ENCODE measurements around the gene CLK2. TPM values are rescaled to one million over a fixed set of nuclear protein-coding genes. Genes with fewer than 3 reads are reported as not detected.
A peak's percentile ranks its signal among the peaks of the same experiment; 100 is the strongest.
"Not testable (repeated sequence)": the region's sequence is repeated elsewhere in the genome, so short reads cannot be mapped to it uniquely, and the experiment has no call there.

CLK2 gene
- total and polyA plus RNA-seq, 2 donors (not counting 1 experiment from before 2014, with no cell fraction given): 26.8 to 34.0 TPM

- peak overlapping the region; percentile 40 to 81 (median 63) for H3K4me3 ChIP-seq (replicated peaks in 1 of 4; ENCODE audit: control extremely low read depth in 1 of 4, insufficient read depth in 1 of 4, low read depth in 3 of 4, low read length in 4 of 4)
- H3K27ac ChIP-seq (ENCODE audit: insufficient read depth, low read length): peak overlapping the region; percentile 93
- peak overlapping the region; percentile 94 for H2AFZ ChIP-seq (ENCODE audit: low read length)
- peaks cover 11% of the 10 kb centered on the region for H3K79me2 ChIP-seq (ENCODE audit: control insufficient read depth, insufficient read depth, low read length)
- peak; percentile 97 to 99 for DNase-seq (ENCODE audit: low read depth in 2 of 2)
- H3K4me2 ChIP-seq (ENCODE audit: extremely low read depth, insufficient read depth, low read length): peak overlapping the region; percentile 81
- H3K27me3 ChIP-seq (ENCODE audit: control insufficient read depth, insufficient read depth, low read length): no peaks in the 10 kb centered on the region
- H3K9ac ChIP-seq (ENCODE audit: insufficient read depth, low read length): peak overlapping the region; percentile 67
- H4K20me1 ChIP-seq (ENCODE audit: control insufficient read depth, extremely low read depth, insufficient read depth, low read length): no peaks in the 10 kb centered on the region
- H3K36me3 ChIP-seq (ENCODE audit: control insufficient read depth, insufficient read depth, low read length): no peaks in the 10 kb centered on the region
- no peaks in the 10 kb centered on the region for H3K9me3 ChIP-seq (ENCODE audit: control insufficient read depth, insufficient read depth, low read depth, low read length)
- TF ChIP-seq CTCF (conservative IDR thresholded peaks at IDR 0.05 in 1 of 2, IDR thresholded peaks at IDR 0.05 in 1 of 2; ENCODE audit: low read depth in 1 of 2, low read length in 2 of 2) (no peak), EZH2 (IDR thresholded peaks at IDR 0.05; ENCODE audit: low read length, missing control alignments) (no peak)
- H3K4me1 ChIP-seq (ENCODE audit: control insufficient read depth, extremely low read depth, insufficient read depth, low read length): peaks cover 18% of the 10 kb centered on the region
Observed at GRCh38 chr1:155227261-155228095, 45.8 kb downstream of the CLK2 start.

GRCh38 chr1:155226910-155227260 lies 46.4 kb downstream of the CLK2 start:
- peaks cover 18% of the 10 kb centered on the region for H3K4me1 ChIP-seq (ENCODE audit: control insufficient read depth, extremely low read depth, insufficient read depth, low read length)
- peak; percentile 35 to 37 for DNase-seq (ENCODE audit: low read depth in 2 of 2)
- H3K27ac ChIP-seq (ENCODE audit: insufficient read depth, low read length): peak overlapping the region; percentile 86
- peak overlapping the region; percentile 67 for H3K9ac ChIP-seq (ENCODE audit: insufficient read depth, low read length)
- H3K4me3 ChIP-seq (replicated peaks in 1 of 4; ENCODE audit: control extremely low read depth in 1 of 4, insufficient read depth in 1 of 4, low read depth in 3 of 4, low read length in 4 of 4): peak overlapping the region; percentile 40 to 81 (median 63)
- H3K9me3 ChIP-seq (ENCODE audit: control insufficient read depth, insufficient read depth, low read depth, low read length): no peaks in the 10 kb centered on the region
- TF ChIP-seq EZH2 (IDR thresholded peaks at IDR 0.05; ENCODE audit: low read length, missing control alignments): no peak
- TF ChIP-seq CTCF (conservative IDR thresholded peaks at IDR 0.05 in 1 of 2, IDR thresholded peaks at IDR 0.05 in 1 of 2; ENCODE audit: low read depth in 1 of 2, low read length in 2 of 2): peak in 1 of 2 donors; percentile 4
- H2AFZ ChIP-seq (ENCODE audit: low read length): no peak overlapping the region
- H3K4me2 ChIP-seq (ENCODE audit: extremely low read depth, insufficient read depth, low read length): peak overlapping the region; percentile 81
- no peaks in the 10 kb centered on the region for H3K36me3 ChIP-seq (ENCODE audit: control insufficient read depth, insufficient read depth, low read length)
- peaks cover 11% of the 10 kb centered on the region for H3K79me2 ChIP-seq (ENCODE audit: control insufficient read depth, insufficient read depth, low read length)
- H4K20me1 ChIP-seq (ENCODE audit: control insufficient read depth, extremely low read depth, insufficient read depth, low read length): no peaks in the 10 kb centered on the region
- H3K27me3 ChIP-seq (ENCODE audit: control insufficient read depth, insufficient read depth, low read length): no peaks in the 10 kb centered on the region

- Histone ChIP-seq H3K27ac (ENCODE audit: insufficient read depth, low read length) (peak overlapping the region; percentile 86), H3K79me2 (ENCODE audit: control insufficient read depth, insufficient read depth, low read length) (peaks cover 11% of the 10 kb centered on the region), H3K4me1 (ENCODE audit: control insufficient read depth, extremely low read depth, insufficient read depth, low read length) (peaks cover 18% of the 10 kb centered on the region), H3K9me3 (ENCODE audit: control insufficient read depth, insufficient read depth, low read depth, low read length) (no peaks in the 10 kb centered on the region), H3K27me3 (ENCODE audit: control insufficient read depth, insufficient read depth, low read length) (no peaks in the 10 kb centered on the region), H3K9ac (ENCODE audit: insufficient read depth, low read length) (peak overlapping the region; percentile 67), H3K36me3 (ENCODE audit: control insufficient read depth, insufficient read depth, low read length) (no peaks in the 10 kb centered on the region), H4K20me1 (ENCODE audit: control insufficient read depth, extremely low read depth, insufficient read depth, low read length) (no peaks in the 10 kb centered on the region), H3K4me2 (ENCODE audit: extremely low read depth, insufficient read depth, low read length) (peak overlapping the region; percentile 81), H3K4me3 (replicated peaks in 1 of 4; ENCODE audit: control extremely low read depth in 1 of 4, insufficient read depth in 1 of 4, low read depth in 3 of 4, low read length in 4 of 4) (peak overlapping the region; percentile 40 to 81 (median 63)), H2AFZ (ENCODE audit: low read length) (no peak overlapping the region)
- DNase-seq (ENCODE audit: low read depth in 2 of 2): peak; percentile 78 to 80
- TF ChIP-seq EZH2 (IDR thresholded peaks at IDR 0.05; ENCODE audit: low read length, missing control alignments) (no peak), CTCF (conservative IDR thresholded peaks at IDR 0.05 in 1 of 2, IDR thresholded peaks at IDR 0.05 in 1 of 2; ENCODE audit: low read depth in 1 of 2, low read length in 2 of 2) (peak; percentile 48 to 56)
Observed at GRCh38 chr1:155226188-155226909, 47.0 kb downstream of the CLK2 start.

GRCh38 chr1:155225404-155225759 lies 47.9 kb downstream of the CLK2 start:
- Histone ChIP-seq H3K27ac (ENCODE audit: insufficient read depth, low read length) (peak overlapping the region; percentile 86), H3K4me1 (ENCODE audit: control insufficient read depth, extremely low read depth, insufficient read depth, low read length) (peaks cover 18% of the 10 kb centered on the region), H3K4me3 (replicated peaks in 1 of 4; ENCODE audit: control extremely low read depth in 1 of 4, insufficient read depth in 1 of 4, low read depth in 3 of 4, low read length in 4 of 4) (peak overlapping the region in 1 of 4 experiments; percentile 66), H3K79me2 (ENCODE audit: control insufficient read depth, insufficient read depth, low read length) (peaks cover 11% of the 10 kb centered on the region)
- H3K4me2 ChIP-seq (ENCODE audit: extremely low read depth, insufficient read depth, low read length); H3K27me3 ChIP-seq (ENCODE audit: control insufficient read depth, insufficient read depth, low read length); H2AFZ ChIP-seq (ENCODE audit: low read length); H3K36me3 ChIP-seq (ENCODE audit: control insufficient read depth, insufficient read depth, low read length); DNase-seq (ENCODE audit: low read depth in 2 of 2); H3K9ac ChIP-seq (ENCODE audit: insufficient read depth, low read length); H4K20me1 ChIP-seq (ENCODE audit: control insufficient read depth, extremely low read depth, insufficient read depth, low read length); H3K9me3 ChIP-seq (ENCODE audit: control insufficient read depth, insufficient read depth, low read depth, low read length): not testable (repeated sequence)

Measured in fibroblast of lung (primary cell).